ENCODE measurements around the gene CADPS2.

Gene CADPS2

DNA sequence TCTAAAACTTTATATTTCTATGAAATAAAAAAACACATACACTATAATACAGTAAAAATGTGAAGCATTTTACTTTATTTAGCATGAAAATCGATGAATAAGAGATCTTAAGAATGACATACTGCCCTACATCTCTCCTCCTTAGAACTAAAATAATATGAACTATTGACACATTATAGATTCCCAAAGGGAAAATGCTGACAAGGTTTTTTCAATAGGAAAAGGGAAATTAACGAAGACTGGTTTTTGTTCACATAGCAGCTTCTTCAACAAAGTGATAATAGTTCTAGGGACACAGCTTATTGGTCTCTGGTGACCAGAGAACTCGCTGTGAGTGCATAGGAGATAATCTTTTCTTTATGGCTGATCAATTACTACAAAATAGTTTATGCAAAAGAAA is 523.8 kb downstream of the CADPS2 start:
- H4K20me1 ChIP-seq (ENCODE audit: insufficient read depth, low read length) = no peaks in the 10 kb centered on the region
- TF ChIP-seq EZH2 (IDR thresholded peaks at IDR 0.05; ENCODE audit: borderline replicate concordance, low read length) = no peak
- TF ChIP-seq, protein P1, sequence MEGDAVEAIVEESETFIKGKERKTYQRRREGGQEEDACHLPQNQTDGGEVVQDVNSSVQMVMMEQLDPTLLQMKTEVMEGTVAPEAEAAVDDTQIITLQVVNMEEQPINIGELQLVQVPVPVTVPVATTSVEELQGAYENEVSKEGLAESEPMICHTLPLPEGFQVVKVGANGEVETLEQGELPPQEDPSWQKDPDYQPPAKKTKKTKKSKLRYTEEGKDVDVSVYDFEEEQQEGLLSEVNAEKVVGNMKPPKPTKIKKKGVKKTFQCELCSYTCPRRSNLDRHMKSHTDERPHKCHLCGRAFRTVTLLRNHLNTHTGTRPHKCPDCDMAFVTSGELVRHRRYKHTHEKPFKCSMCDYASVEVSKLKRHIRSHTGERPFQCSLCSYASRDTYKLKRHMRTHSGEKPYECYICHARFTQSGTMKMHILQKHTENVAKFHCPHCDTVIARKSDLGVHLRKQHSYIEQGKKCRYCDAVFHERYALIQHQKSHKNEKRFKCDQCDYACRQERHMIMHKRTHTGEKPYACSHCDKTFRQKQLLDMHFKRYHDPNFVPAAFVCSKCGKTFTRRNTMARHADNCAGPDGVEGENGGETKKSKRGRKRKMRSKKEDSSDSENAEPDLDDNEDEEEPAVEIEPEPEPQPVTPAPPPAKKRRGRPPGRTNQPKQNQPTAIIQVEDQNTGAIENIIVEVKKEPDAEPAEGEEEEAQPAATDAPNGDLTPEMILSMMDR (IDR thresholded peaks at IDR 0.05; ENCODE audit: low read length) = no peak
- no peaks in the 10 kb centered on the region for H3F3A ChIP-seq (ENCODE audit: insufficient read depth, low read length)
- H3K4me1 ChIP-seq (ENCODE audit: insufficient read depth, low read length, severe bottlenecking) = no peaks in the 10 kb centered on the region
- no peak overlapping the region for H3K9ac ChIP-seq (ENCODE audit: low read length)
- no peaks in the 10 kb centered on the region for H3K9me3 ChIP-seq (ENCODE audit: low read length)
- H2AFZ ChIP-seq (ENCODE audit: low read length) = no peak overlapping the region
- no peak overlapping the region for H3K27ac ChIP-seq (ENCODE audit: low read depth, low read length, poor library complexity, severe bottlenecking)
- no peaks in the 10 kb centered on the region for H3K36me3 ChIP-seq (ENCODE audit: insufficient read depth, low read length)
- H3K9me2 ChIP-seq (ENCODE audit: low read depth, low read length) = no peaks in the 10 kb centered on the region
- H3K27me3 ChIP-seq (ENCODE audit: insufficient read depth, low read length) = peaks cover 4% of the 10 kb centered on the region; the same call in 1 of the 2 replicates
- H3K79me2 ChIP-seq (ENCODE audit: insufficient read depth, low read length) = no peaks in the 10 kb centered on the region
- H3K4me2 ChIP-seq (ENCODE audit: low read length) = no peak overlapping the region
- no peak overlapping the region for H3K4me3 ChIP-seq (ENCODE audit: low read depth, low read length, poor library complexity, severe bottlenecking)

DNA sequence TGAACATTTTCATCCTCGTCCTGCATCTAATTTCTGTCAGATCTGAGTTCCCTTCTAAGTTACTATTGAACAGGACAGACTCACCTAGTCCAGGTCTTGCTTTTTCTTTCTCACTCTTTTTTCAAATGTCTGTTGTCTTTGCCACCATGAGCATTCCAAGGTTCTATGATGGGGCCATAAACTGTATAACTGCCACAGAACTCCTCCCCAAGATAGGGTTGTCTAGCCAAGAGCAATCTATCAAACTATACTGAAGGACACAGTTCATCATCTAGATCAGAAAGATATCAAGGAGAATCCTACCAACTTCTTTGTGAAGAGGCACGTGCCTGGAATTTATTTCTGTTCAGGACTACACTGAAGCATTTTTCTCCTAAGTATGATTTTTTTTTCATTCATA is 531.6 kb downstream of the CADPS2 start:
- no peaks in the 10 kb centered on the region for H3K9me3 ChIP-seq (ENCODE audit: low read length)
- no peaks in the 10 kb centered on the region for H3K27me3 ChIP-seq (ENCODE audit: insufficient read depth, low read length)
- no peaks in the 10 kb centered on the region for H3K79me2 ChIP-seq (ENCODE audit: insufficient read depth, low read length)
- H3F3A ChIP-seq (ENCODE audit: insufficient read depth, low read length) = no peaks in the 10 kb centered on the region
- TF ChIP-seq EZH2 (IDR thresholded peaks at IDR 0.05; ENCODE audit: borderline replicate concordance, low read length) = no peak
- TF ChIP-seq, protein P1 (IDR thresholded peaks at IDR 0.05; ENCODE audit: low read length) = no peak
- H3K36me3 ChIP-seq (ENCODE audit: insufficient read depth, low read length) = no peaks in the 10 kb centered on the region
- no peak overlapping the region for H2AFZ ChIP-seq (ENCODE audit: low read length)
- no peak overlapping the region for H3K27ac ChIP-seq (ENCODE audit: low read depth, low read length, poor library complexity, severe bottlenecking)
- H3K9me2 ChIP-seq (ENCODE audit: low read depth, low read length) = no peaks in the 10 kb centered on the region
- H3K9ac ChIP-seq (ENCODE audit: low read length) = no peak overlapping the region
- H3K4me2 ChIP-seq (ENCODE audit: low read length) = no peak overlapping the region
- no peaks in the 10 kb centered on the region for H4K20me1 ChIP-seq (ENCODE audit: insufficient read depth, low read length)
- no peak overlapping the region for H3K4me3 ChIP-seq (ENCODE audit: low read depth, low read length, poor library complexity, severe bottlenecking)
- no peaks in the 10 kb centered on the region for H3K4me1 ChIP-seq (ENCODE audit: insufficient read depth, low read length, severe bottlenecking)

DNA sequence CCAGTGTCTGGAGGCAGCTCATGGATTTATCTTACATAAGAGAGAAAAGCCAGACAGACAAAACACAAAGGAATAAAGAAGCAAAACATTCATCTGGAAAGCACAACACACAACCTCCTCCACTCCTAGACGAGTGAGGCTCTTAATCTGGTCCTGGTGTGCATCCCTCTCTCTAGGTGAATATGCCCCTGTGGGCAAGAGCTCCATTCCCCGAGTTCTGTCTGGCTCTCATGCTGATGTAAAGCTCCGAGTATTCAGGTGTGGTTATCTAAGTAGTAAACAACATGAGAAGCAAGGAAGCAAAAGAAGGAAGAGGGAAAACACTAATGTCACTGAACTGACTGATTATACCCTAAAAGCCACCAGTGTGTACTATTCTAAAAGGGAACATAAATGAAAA is 533.8 kb downstream of the CADPS2 start:
- H3K27ac ChIP-seq (ENCODE audit: low read depth, low read length, poor library complexity, severe bottlenecking) = no peak overlapping the region
- no peak overlapping the region for H3K9ac ChIP-seq (ENCODE audit: low read length)
- no peaks in the 10 kb centered on the region for H3K9me3 ChIP-seq (ENCODE audit: low read length)
- H3K4me1 ChIP-seq (ENCODE audit: insufficient read depth, low read length, severe bottlenecking) = no peaks in the 10 kb centered on the region
- H3K79me2 ChIP-seq (ENCODE audit: insufficient read depth, low read length) = no peaks in the 10 kb centered on the region
- no peaks in the 10 kb centered on the region for H3F3A ChIP-seq (ENCODE audit: insufficient read depth, low read length)
- no peaks in the 10 kb centered on the region for H3K9me2 ChIP-seq (ENCODE audit: low read depth, low read length)
- no peak overlapping the region for H3K4me3 ChIP-seq (ENCODE audit: low read depth, low read length, poor library complexity, severe bottlenecking)
- no peak overlapping the region for H3K4me2 ChIP-seq (ENCODE audit: low read length)
- H2AFZ ChIP-seq (ENCODE audit: low read length) = no peak overlapping the region
- H4K20me1 ChIP-seq (ENCODE audit: insufficient read depth, low read length) = no peaks in the 10 kb centered on the region
- TF ChIP-seq, protein P1 (IDR thresholded peaks at IDR 0.05; ENCODE audit: low read length) = no peak
- no peak for TF ChIP-seq EZH2 (IDR thresholded peaks at IDR 0.05; ENCODE audit: borderline replicate concordance, low read length)
- H3K36me3 ChIP-seq (ENCODE audit: insufficient read depth, low read length) = no peaks in the 10 kb centered on the region
- no peaks in the 10 kb centered on the region for H3K27me3 ChIP-seq (ENCODE audit: insufficient read depth, low read length)
